OCI-LY1 (cell line): ENCODE data around the gene SPA17.

Source experiments
- CTCF ChIP-seq: fragments of 200-600 bp; sonication (generic), shearing (Covaris generic); IDR thresholded peaks from 2 replicates; pipeline ENCODE4 v1.5.1; 2017; ENCODE audit warnings: mild to moderate bottlenecking, antibody characterized with exemption, low read length, moderate library complexity, mixed read lengths
- EZH2 ChIP-seq: fragments of 200-600 bp; sonication (generic), shearing (Covaris generic); IDR thresholded peaks from 2 replicates; pipeline ENCODE4 v1.8.0; 2017; ENCODE audit warnings: borderline replicate concordance, mixed run types, mild to moderate bottlenecking, antibody characterized with exemption, low read length, moderate library complexity, mixed read lengths

- TF ChIP-seq CTCF, result no peak
- no peak for TF ChIP-seq EZH2
Observed at GRCh38 chr11:124739479-124740276, 66.0 kb downstream of the SPA17 start, which contains the start of gene NRGN.
